Head of caudate nucleus (tissue), 42 donors: ENCODE measurements around the gene PRDM11.
"Not testable (repeated sequence)": the region's sequence is repeated elsewhere in the genome, so short reads cannot be mapped to it uniquely, and the experiment has no call there.

Experiments
- DNase-seq, 42 donors: peaks; one replicate each; pipeline versions ENCODE4 v3.0.0 to v3.0.0-alpha.2; 2020 to 2021; ENCODE audit warnings: mixed read lengths in 7 of 42
- intact Hi-C: fragments of 100-400 bp; cut with DNase I; formaldehyde crosslinking; loops from one replicate; pipeline ENCODE4 v1.15.0; 2022

The PRDM11 gene

DNA sequence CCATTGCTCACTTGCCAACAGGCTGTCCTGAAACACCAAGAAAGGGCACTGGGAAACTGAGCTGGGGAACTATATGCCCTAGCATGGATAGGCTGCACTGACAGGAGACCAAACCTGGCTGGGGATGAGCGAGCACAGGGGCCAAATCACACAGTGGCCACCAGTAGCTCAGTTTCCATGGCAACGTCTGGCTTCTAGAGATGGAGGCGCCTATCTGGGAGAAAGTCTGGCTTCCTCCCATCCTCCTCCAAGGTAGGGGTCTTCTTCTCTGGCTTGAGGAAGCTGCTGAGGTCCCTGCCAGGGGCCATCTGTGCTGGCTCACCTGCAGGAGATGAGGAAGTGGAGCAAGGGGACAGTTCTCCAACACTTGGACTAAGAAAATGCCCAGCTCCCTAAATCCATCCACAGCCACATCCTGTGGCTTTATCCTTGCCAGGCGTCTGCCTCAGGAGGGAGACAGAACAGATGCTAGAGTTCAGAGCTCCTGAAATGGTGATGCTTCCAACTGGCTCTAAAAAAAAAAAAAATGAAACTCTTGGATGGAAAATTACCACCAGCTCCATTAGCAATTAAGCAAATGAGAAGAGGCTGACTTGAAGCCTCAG is 91.4 kb downstream of the PRDM11 start:
- intact Hi-C loops = no loop called here
- no peak for DNase-seq

DNA sequence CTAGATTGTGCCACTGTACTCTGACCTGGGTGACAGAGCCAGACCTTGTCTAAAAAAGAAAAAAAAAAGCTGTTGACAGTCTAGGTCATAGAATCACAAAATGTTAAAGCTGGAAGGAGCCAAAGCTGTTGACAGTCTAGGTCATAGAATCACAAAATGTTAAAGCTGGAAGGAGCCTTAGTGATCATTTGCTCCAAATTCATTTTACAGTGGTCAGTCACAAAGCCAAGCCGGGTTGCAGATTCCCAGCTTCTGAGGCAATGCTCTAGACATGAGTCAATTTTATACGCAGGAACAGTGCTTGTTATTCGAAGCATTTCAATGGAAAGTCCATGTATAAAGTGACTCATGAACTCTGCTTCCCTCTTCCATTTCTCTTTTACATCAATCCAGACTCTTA is 92.3 kb downstream of the PRDM11 start:
- intact Hi-C loops = no loop called here
- DNase-seq = no peak

GRCh38 chr11:45239733-45240132 is 93.3 kb downstream of the PRDM11 start:
- intact Hi-C loops = no loop called here
- DNase-seq = no peak

- intact Hi-C loops = no loop called here
- no peak for DNase-seq
Observed at GRCh38 chr11:45243967-45244366, 97.5 kb downstream of the PRDM11 start.

GRCh38 chr11:45245218-45246045 is 99.0 kb downstream of the PRDM11 start:
- intact Hi-C loops = no loop called here
- peak in 8 of 42 donors; percentile 13 to 72 (median 41) for DNase-seq

- no peak for DNase-seq
- intact Hi-C loops = no loop called here
Observed at GRCh38 chr11:45246241-45246640, 99.8 kb downstream of the PRDM11 start.

DNA sequence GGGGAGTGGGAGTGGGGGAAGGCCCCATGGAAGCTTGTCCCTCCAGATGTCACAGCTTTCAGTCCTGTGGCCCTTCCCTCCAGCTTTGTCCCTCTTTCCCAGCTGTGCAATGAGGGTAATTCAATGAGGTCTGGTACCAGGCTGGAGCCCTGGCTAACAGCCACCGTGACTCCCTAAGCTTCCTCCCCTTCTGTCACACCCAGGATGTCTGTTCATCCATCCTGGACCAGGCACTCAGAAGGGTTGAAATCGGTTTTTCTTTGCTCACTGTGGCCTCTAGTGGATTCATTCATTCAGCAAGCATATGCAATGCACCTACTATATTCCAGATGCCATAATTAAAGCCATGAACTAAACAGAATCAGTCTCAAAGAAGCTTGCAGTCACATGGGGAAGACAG is 101.0 kb downstream of the PRDM11 start:
- intact Hi-C loops = no loop called here
- DNase-seq = no peak

DNA sequence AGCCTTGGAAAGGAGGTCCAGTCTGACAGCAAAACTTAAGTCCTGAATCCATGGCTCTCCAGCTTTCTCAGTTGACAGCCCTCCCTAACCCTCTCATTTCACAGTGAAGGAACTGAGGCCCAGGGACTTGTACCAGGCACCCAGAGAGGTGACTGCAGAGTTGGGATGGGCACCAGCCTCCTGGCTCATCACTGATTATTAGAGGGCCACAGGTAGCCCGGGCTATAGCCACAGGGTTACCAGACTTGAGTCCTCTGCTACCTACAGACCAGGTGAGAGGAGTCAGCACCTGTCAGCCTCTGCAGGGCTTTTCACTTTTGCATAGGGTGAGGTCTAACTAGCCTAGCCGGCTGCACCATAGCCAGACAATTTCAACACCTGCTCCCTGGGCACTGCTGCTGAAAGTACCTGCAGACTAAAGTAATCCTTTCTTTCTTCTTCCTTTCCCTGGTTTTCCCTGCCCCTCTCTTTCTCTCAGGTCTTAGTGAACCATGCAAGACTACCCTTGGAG is 102.1 kb downstream of the PRDM11 start:
- intact Hi-C loops = no loop called here
- DNase-seq = no peak

- intact Hi-C loops, DNase-seq: not testable (repeated sequence)
Observed at GRCh38 chr11:45249372-45249771, 102.9 kb downstream of the PRDM11 start.

GRCh38 chr11:45250035-45250718 is 103.7 kb downstream of the PRDM11 start:
- DNase-seq = no peak
- intact Hi-C loops = no loop called here

DNA sequence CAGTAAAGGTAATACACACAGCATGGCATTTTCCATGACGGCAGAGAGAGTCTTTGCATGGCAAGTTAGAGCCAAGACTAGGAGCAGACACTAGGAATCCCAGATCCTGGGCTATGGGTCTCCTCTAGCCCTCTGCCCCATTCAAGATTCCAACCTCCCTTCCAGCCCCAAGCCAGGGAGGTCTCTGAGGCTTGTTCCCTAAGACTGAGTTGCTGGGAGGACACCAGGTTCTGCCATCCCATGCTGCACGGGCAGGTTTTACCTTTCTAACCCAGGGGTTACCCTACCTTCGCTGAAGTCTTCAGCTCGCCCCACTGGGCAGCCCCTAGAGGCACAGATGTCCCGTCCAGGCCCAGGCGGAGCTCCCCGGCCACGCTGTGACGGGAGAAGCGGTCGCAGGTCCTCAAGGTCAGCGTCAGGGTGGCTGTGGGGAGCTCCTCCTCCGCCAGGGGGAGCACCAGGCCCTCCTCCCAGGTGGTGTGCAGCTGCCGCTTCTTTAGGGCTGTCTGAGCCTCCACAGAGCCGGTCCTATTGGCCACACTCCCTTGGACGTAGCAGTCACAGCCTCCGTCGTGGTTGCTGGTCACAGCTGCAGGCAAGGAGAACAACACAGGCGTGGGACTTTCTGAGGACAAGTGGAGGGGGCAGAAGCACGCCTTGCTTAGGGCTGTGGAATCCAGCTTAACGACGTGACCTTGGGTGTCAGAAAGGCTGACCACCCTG is 105.9 kb downstream of the PRDM11 start:
- DNase-seq = peak in 2 of 42 donors; percentile 17 to 39
- intact Hi-C loops = no loop called here

DNA sequence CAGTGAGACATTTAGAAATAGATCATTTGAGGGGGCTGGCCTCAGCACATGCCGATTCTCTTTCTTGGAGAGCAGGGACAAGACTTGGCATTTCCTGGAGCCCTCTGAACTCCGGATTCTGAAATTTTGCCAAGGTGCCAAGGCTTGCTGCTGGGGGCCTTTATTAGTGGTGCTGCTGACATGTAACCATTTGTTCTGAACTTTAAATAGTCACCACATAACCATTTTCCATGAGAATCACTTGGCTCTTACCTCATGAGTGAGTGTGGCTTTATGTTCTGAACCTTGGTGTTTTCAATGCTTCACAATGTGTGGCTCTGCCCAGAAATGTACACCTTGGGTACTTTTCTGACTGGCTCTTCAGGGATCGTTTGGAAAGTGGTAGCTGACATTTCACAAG is 106.4 kb downstream of the PRDM11 start:
- intact Hi-C loops = no loop called here
- no peak for DNase-seq

DNA sequence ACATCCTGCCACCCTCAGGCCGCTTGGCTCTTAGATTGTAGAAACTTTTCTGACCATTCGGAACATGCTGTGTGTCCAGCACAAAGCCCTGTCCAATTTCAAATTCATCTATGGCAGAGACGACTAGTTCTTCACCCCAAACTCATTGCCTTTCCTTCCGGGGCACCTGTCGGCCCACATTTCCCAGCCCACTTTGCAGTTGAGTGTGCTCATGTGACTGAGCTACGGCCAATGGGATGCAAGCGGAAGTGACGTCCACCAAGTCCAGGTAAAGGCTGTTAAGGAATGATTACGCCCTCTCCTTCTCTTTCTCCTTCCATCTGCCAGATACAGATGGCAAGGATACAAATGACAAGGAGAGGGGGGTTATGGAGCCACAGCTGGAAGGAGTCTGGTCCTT is 107.2 kb downstream of the PRDM11 start:
- DNase-seq = no peak
- intact Hi-C loops = no loop called here

GRCh38 chr11:45254070-45254469 is 107.6 kb downstream of the PRDM11 start:
- intact Hi-C loops = no loop called here
- DNase-seq = no peak

DNA sequence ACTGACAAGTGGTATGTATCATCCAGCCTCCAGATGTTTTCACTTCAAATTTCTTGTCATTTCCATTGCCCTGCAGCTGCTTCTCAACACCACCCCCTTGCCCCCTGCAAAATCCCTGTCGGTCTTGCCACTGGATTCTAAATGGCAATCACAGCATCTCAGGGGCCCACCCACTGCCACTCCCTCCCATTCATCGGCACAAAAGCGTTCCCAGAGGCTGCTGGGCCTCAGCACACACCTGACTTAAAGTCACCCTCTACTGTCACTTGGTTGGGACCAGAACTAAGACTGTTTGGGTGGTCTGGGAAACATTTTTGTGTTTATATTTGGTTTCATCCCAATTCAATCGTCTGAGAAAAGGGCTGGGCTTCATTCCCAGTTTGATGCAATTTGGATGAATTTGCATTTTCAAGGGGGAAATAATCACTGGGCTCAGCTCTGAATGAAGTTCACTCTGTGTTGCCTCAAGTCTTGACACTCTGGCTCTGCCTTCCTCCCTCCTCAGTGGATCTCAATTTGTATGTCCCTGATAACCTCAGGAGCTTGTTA is 112.6 kb downstream of the PRDM11 start:
- intact Hi-C loops = no loop called here
- DNase-seq = no peak

DNA sequence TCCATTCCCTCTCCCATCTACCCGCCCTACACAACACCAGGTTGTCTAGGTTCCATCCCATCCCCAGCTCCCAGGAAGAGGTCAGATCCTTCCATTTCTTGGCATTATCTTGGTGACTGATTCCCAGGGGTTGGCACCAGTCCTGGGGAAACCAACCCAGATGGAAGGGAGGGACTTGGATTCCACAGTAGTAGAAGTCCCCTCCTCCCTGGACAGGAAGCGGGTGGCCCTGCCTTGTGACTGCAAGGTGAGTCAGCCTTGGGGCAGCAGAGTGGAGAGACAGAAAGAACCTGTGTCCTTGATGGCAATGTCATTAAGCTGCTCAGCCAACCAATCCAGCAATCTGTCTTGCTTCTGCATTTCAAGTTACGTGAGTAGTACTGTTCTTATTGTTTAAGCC is 113.2 kb downstream of the PRDM11 start:
- intact Hi-C loops = no loop called here
- no peak for DNase-seq

DNA sequence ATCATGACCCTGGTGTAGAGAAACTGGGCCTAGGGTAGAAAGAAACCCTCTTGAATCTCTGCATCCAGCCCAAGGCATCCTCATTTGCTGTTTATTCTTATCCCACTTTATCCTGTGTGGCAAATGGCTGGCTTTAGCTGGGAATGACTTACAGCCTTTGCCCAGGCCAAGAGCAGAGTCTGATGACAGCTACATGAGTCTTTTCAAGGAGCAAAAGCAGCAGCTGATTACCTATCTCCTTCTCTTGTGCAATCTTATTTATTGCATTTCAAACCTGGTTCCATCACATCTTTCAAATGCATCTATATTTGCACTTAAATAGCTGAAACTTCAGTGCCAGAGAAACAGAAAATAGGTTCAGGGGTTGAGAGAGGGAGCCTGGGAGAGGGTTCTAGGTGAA is 113.6 kb downstream of the PRDM11 start:
- intact Hi-C loops = no loop called here
- DNase-seq = no peak

DNA sequence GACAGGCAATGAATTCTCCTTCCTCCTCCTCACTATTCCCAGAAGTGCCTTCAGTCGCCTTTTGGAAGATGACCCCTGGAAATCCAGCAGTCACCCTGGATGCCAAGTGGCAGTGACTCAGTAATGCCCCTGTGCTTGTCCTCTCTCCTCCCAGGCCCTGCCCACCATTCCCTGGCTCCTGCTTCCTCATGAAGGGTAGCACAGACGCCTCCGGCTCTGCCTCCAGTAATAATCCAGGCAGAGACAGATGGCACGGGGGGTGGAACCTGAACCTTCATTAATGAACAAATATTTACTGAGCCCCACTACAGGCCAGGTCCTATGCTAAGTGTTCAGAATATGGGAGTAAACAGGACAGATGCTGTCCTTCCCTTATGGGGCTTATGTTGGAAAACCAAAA is 116.5 kb downstream of the PRDM11 start:
- DNase-seq = no peak
- intact Hi-C loops = no loop called here

DNA sequence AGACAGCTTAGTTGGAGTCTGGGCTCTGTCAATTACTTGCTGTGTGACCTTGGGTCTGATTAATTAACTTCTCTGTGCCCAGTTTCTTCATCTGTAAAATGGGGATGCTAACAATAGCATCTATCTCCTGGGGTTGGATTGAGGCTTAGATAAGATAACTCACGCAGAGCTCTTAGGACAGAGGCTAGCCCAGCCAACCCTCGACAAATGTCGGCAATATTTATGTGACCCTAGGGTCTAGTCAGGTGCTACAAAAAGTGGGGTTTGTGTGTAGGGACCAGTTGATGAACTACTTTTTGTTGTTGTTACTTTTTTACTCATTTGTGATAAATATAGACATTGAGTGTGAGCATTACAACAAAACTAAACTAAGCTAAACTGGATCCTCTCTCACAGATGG is 117.3 kb downstream of the PRDM11 start:
- intact Hi-C loops = no loop called here
- DNase-seq = no peak
